Right renal pelvis (tissue), 4 donors: ENCODE measurements around the gene CEP135. TPM values are rescaled to one million over a fixed set of nuclear protein-coding genes. Genes with fewer than 3 reads are reported as not detected.
"Not testable (repeated sequence)": the region's sequence is repeated elsewhere in the genome, so short reads cannot be mapped to it uniquely, and the experiment has no call there.

Source experiments
- DNase-seq, 4 donors: peaks; one replicate each; pipeline ENCODE4 v3.0.0-alpha.2; 2013; ENCODE audit warnings: low read depth in 4 of 4, low spot score in 3 of 4, missing footprints in 1 of 4
- polyA plus RNA-seq, 4 donors: library from polyadenylated mRNA; unstranded; fragments of 120-200 nt; gene quantifications; one replicate each; pipeline ENCODE4 v1.2.1, GENCODE V29; 2013; ENCODE audit not compliant: insufficient read length in 4 of 4

The CEP135 gene
- polyA plus RNA-seq, 4 donors: 12.5 to 18.0 (median 14.4) TPM

DNA sequence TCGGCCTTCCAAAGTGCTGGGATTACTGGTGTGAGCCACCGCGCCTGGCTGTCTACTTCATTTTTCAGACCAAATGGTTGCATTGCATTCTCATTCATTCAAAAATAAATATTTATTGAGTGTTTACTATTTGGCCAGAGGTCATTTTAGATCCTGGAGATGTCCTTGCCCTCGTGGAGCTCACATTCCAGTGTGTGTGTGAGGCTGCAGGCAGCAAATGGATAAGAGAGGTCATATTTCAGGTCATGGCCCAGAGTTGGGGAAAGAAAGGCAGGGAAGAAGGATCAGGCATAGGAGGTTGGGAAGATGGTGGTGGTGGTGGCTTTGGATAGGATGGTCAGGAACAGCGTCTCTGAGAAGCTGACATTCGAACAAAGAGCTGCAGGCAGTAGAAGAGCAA, 119.1 kb downstream of the CEP135 start:
- DNase-seq: no peak

- DNase-seq: not testable (repeated sequence)
Observed at GRCh38 chr4:56072730-56073129, 124.0 kb downstream of the CEP135 start.

DNA sequence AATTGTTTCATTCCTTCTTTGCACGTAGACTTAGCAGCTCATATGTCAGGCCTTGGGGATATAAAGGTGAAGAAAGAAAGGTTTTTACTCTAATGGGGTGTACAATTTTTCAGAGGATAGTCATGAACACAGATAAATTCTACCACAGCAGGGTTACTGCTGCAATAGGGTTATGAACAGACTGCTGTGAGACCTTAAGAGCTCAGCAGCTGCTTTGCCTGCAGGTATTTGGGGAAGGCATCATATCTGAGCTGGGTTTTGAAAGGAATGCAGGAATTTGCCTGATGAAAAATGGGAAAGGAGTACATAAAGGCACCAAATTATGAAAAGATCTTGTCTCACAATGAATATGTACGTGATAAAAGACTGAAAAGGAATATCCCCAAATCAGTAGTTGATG, 128.9 kb downstream of the CEP135 start:
- no peak for DNase-seq

DNA sequence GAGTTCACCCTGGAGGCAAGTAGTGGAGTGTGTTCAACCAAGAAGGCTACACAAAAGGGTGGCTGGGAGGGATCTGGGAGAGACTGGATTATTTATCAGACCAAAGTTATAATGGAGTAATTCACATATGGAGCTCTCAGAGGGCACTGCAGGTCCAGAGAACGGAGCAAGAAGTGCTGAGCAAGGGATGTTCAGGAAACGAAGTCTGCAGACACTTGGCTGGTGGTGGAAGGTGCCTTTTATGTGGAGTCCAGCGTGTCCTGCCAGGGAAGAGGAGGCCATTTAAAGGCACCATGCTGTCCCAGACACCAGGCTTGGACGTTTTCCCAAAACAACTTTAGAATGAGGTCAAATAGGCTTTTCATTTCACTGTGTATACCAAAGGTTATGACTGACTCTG, 130.1 kb downstream of the CEP135 start:
- DNase-seq: no peak

DNA sequence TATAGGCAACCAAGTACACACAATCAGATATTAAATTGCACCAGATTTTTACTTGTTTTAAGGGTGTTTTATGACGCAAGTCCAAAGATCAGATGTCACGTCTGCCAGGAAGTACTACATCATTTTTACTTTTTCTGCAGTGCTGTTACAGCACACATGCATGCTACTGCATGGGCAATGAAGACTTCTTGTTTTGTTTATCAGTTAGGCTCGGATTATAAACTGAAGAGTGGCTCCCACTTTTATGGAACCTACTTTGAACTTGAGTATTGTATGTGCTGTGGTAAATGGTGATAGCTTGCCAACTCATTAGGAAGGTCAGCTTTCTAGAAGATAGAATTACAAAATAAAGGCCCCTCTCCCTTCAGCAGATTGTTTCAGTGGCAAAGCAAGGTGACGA, 131.6 kb downstream of the CEP135 start:
- DNase-seq: peak in 2 of 4 donors; percentile 36 to 40

DNA sequence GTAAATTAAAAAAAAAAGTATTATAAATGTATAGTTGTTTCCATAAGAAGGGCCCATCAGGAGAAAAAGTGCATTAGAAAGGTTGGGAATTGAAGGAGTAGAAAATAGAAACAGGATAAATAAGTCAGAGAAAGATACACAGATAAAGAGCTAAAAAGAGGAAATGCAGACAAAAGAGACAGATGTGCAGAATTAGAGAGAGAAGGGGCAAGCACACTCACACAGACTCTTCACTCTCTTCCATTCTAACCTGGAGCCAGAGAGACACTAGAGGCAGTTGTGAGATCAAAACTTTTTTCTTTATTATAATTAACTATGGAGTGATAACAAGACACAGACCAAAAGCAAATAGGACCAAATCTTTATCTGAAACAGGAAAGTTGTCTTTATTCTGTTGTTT, 134.1 kb downstream of the CEP135 start:
- DNase-seq: no peak

Other genes with a start within 250 kb of the CEP135 start
- under 1 TPM in 1 of 4 donors, not detected in 3; 0.09 TPM for gene EXOC1L, start 129.2 kb upstream of the CEP135 start, polyA plus RNA-seq
- 10 to 100 TPM; 40.5 to 50.6 (median 46.7) TPM for gene EXOC1, start 95.3 kb upstream of the CEP135 start, polyA plus RNA-seq